ENCODE results near the gene PTPRD.

DNA sequence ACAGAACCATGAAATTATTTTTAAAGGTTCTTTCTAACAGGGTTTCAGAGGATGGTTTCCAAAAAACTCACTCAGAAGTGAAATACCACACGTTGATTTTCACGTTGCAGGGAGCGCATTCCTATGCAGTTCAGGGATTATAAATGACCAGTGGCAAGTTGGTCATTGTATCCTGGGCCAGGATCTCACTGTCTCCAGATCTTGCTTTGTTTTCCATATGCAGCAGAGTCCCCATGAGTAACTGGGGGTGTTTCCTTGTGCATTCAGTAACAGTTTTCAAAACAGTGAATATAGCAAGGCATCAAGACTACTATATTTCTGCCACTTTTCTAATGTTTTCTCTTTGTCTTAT is 1748.3 kb downstream of the PTPRD start:
- TF ChIP-seq, protein P1, sequence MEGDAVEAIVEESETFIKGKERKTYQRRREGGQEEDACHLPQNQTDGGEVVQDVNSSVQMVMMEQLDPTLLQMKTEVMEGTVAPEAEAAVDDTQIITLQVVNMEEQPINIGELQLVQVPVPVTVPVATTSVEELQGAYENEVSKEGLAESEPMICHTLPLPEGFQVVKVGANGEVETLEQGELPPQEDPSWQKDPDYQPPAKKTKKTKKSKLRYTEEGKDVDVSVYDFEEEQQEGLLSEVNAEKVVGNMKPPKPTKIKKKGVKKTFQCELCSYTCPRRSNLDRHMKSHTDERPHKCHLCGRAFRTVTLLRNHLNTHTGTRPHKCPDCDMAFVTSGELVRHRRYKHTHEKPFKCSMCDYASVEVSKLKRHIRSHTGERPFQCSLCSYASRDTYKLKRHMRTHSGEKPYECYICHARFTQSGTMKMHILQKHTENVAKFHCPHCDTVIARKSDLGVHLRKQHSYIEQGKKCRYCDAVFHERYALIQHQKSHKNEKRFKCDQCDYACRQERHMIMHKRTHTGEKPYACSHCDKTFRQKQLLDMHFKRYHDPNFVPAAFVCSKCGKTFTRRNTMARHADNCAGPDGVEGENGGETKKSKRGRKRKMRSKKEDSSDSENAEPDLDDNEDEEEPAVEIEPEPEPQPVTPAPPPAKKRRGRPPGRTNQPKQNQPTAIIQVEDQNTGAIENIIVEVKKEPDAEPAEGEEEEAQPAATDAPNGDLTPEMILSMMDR (IDR thresholded peaks at IDR 0.05): no peak
- TF ChIP-seq EZH2 (IDR thresholded peaks at IDR 0.05; ENCODE audit: borderline replicate concordance, insufficient read depth, low read depth, low read length, poor library complexity, severe bottlenecking): no peak

All from B cell (primary cell).